ENCODE data around the gene IDH3A. TPM values are rescaled to one million over a fixed set of nuclear protein-coding genes. Genes with fewer than 3 reads are reported as not detected.

Gene IDH3A
- total RNA-seq, 1 experiment from 2014 or later, result 115 TPM

- no peaks in the 10 kb centered on the region for H3K27me3 ChIP-seq (ENCODE audit: insufficient read depth, low read length)
- CTCF ChIA-PET, result interaction anchor here (3.5 kb wide), 1 partner anchor 10 kb away, joined by 21 read pairs; no protein-coding TSS in a partner anchor
- H3K36me3 ChIP-seq (ENCODE audit: control insufficient read depth in 1 of 2, insufficient read depth in 2 of 2, low read length in 2 of 2), result no peaks in the 10 kb centered on the region
- peaks cover 10 to 25% of the 10 kb centered on the region in 2 experiments for H3K4me1 ChIP-seq (ENCODE audit: control insufficient read depth in 1 of 2, insufficient read depth in 2 of 2, low read length in 2 of 2)
- POLR2A ChIA-PET, result no interaction called here
- TF ChIP-seq REST (IDR thresholded peaks at IDR 0.05; ENCODE audit: low read depth), result no peak
- TF ChIP-seq ATF3 (IDR thresholded peaks at IDR 0.05), result no peak
- no peak for TF ChIP-seq POLR2AphosphoS5 (IDR thresholded peaks at IDR 0.05; ENCODE audit: low read depth, low read length)
- TF ChIP-seq EGR1 (IDR thresholded peaks at IDR 0.05; ENCODE audit: low read depth), result no peak
- no peak for TF ChIP-seq JUND (IDR thresholded peaks at IDR 0.05)
- no peak for TF ChIP-seq RAD21 (IDR thresholded peaks at IDR 0.05; ENCODE audit: low read depth)
- TF ChIP-seq ZNF274 (IDR thresholded peaks at IDR 0.05; ENCODE audit: low read depth, low read length), result no peak
- TF ChIP-seq ELF1 (IDR thresholded peaks at IDR 0.05; ENCODE audit: borderline replicate concordance, low read depth), result no peak
- TF ChIP-seq CBX3 (IDR thresholded peaks at IDR 0.05; ENCODE audit: low read depth), result no peak
- no peak for TF ChIP-seq ZBTB33 (IDR thresholded peaks at IDR 0.05; ENCODE audit: extremely low read depth, insufficient replicate concordance, low read length)
- no peak for TF ChIP-seq SRF (IDR thresholded peaks at IDR 0.05; ENCODE audit: low read depth)
- TF ChIP-seq POLR2A (IDR thresholded peaks at IDR 0.05; ENCODE audit: borderline replicate concordance, extremely low read depth, insufficient read depth, insufficient read length), result no peak
- TF ChIP-seq MAX (IDR thresholded peaks at IDR 0.05), result no peak
- TF ChIP-seq FOSL1 (IDR thresholded peaks at IDR 0.05; ENCODE audit: low read depth), result no peak
- TF ChIP-seq ZFX (IDR thresholded peaks at IDR 0.05), result no peak
- TF ChIP-seq EZH2 (IDR thresholded peaks at IDR 0.05), result no peak
- RAD21 ChIA-PET (ENCODE audit: low non-redundant PET in 1 of 2, low total read pairs in 2 of 2, uncharacterized antibody in 2 of 2, unreplicated experiment in 2 of 2), result no interaction called here
- ATAC-seq (no peak), DNase-seq (ENCODE audit: low read depth, low spot score) (no peak)
- no peak overlapping the region for H3K4me3 ChIP-seq (replicated peaks in 1 of 2; ENCODE audit: low read depth in 1 of 2, low read length in 2 of 2)
- H3K79me2 ChIP-seq (ENCODE audit: insufficient read depth, low read length), result no peaks in the 10 kb centered on the region
- H3K27ac ChIP-seq (ENCODE audit: low read depth, low read length), result no peak overlapping the region
- no TSS peak for BruUV-seq (replicated peaks)
- no peaks in the 10 kb centered on the region for H3K9me2 ChIP-seq (ENCODE audit: insufficient read depth)
- no peak overlapping the region for H3K4me2 ChIP-seq (ENCODE audit: low read length)
- H4K20me1 ChIP-seq (ENCODE audit: insufficient read depth), result no peaks in the 10 kb centered on the region
- no peak overlapping the region for H3K9ac ChIP-seq (ENCODE audit: low read length)
- no peak overlapping the region for H2AFZ ChIP-seq (ENCODE audit: low read depth, low read length, poor library complexity, severe bottlenecking)
- intact Hi-C loops (cut with micrococcal nuclease), result no loop called here
- H3K9me3 ChIP-seq (ENCODE audit: control insufficient read depth in 1 of 2, insufficient read depth in 1 of 2, low read depth in 1 of 2, low read length in 2 of 2), result no peaks in the 10 kb centered on the region
Measured at GRCh38 chr15:78205337-78205736, 56.2 kb downstream of the IDH3A start.
